Ectodermal cell (in vitro differentiated cells): ENCODE data around the gene CNTNAP5. TPM values are rescaled to one million over a fixed set of nuclear protein-coding genes. Genes with fewer than 3 reads are reported as not detected.

Experiments
- H3K27ac ChIP-seq: 2 replicates; pipeline ENCODE4 v1.7.0; 2013; ENCODE audit warnings: mild to moderate bottlenecking, low read depth, low read length; ENCODE audit not compliant: insufficient read depth, poor library complexity, severe bottlenecking
- H3K27me3 ChIP-seq: 2 replicates; pipeline ENCODE4 v1.7.0; 2013; ENCODE audit warnings: mild to moderate bottlenecking, low read length; ENCODE audit not compliant: insufficient read depth, control insufficient read depth, poor library complexity, severe bottlenecking
- H3K36me3 ChIP-seq: one replicate; pipeline ENCODE4 v1.7.0; 2013; ENCODE audit warnings: low read length; ENCODE audit not compliant: control insufficient read depth, insufficient read depth
- H3K4me1 ChIP-seq: one replicate; pipeline ENCODE4 v1.7.0; 2013; ENCODE audit warnings: low read length; ENCODE audit not compliant: control insufficient read depth, insufficient read depth
- H3K4me3 ChIP-seq: 2 replicates; pipeline ENCODE4 v1.7.0; 2013; ENCODE audit warnings: low read depth, low read length, control low read depth; ENCODE audit not compliant: insufficient read depth
- H3K9me3 ChIP-seq: 2 replicates; pipeline ENCODE4 v1.7.0; 2013; ENCODE audit warnings: mild to moderate bottlenecking, low read length, moderate library complexity; ENCODE audit not compliant: control insufficient read depth
- WGBS, 2 experiments: methylation state at CpG; one replicate each; pipeline ENCODE4 v1.1.7; 2013; ENCODE audit warnings: missing lambda C conversion rate in 2 of 2; 5-methylcytosine and 5-hydroxymethylcytosine counted together
- polyA plus RNA-seq, 4 experiments: library from polyadenylated mRNA; stranded (reverse); fragments of 50-300 nt; gene quantifications; one replicate each; pipeline ENCODE4 v1.2.3, GENCODE V29; 2013

CNTNAP5 gene
- 0.24 TPM for polyA plus RNA-seq (2013, experiment 1 of 4)
- polyA plus RNA-seq (2013, experiment 2 of 4): 0.23 TPM
- 0.21 TPM for polyA plus RNA-seq (2013, experiment 3 of 4)
- polyA plus RNA-seq (2013, experiment 4 of 4): 0.24 TPM

DNA sequence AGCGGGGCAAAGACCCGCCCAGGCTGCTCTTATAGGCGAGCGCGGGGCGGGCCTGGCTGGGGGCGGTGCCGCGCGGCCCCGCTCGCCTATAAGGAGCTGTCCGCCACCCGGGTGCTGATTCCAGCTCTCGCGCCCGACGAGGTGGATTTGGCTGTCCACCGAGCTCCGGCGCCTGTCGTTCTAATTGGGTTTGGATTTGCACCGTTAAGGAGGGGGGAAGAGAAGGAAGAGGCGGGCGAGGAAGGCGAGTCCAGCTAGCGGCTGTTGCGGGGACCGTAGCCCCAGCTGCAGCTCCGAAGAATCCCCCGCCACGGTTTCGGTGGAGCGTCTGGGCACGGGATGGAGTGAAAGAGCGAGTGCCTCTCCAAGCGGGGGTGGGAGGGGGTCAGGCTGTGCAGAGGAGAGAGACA, at the start of gene CNTNAP5:
CNTNAP5 (plus strand) TSS at position 117 of the 410 bp plus-strand sequence. CDS start 364 bp downstream, outside the sequence.
- Histone ChIP-seq H3K4me1 (no peaks in the 10 kb centered on the region), H3K9me3 (no peaks in the 10 kb centered on the region), H3K36me3 (no peaks in the 10 kb centered on the region), H3K27ac (no peak within 1 kb of the TSS), H3K27me3 (peaks cover 46% of the 10 kb centered on the region), H3K4me3 (peak within 1 kb of the TSS; percentile 38)
- 1% methylated on average over 37 of the region's 37 CpGs for WGBS, 2 experiments

DNA sequence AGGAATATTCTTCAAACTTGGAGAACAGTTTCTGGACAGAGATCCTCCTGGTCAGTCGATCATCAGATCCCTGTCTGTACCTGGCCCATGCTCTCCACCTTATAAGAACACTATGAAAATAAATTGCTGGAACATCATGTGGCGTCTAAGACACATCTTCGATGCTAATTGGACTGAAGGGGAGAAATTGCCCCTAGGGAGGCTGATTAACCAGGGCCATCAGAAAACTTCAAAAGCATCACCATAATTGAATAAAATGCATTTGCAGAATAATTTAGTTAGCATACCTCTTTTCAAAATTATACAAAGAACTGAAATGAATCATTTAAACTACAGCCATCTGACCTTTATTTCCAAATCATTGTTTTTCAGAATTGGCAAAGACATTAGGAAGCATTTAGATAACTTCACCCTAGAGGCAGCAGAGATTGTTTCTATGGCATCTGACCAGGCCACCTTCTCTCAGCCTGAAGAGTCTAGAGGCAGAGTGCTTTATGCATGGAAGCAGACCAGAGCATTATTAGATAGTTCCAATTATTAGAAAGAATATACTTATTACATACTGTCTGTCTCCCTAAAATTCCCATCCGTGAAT, 48.9 kb upstream of the CNTNAP5 start:
- peaks cover 2% of the 10 kb centered on the region for H3K9me3 ChIP-seq
- H3K36me3 ChIP-seq: no peaks in the 10 kb centered on the region
- H3K4me1 ChIP-seq: no peaks in the 10 kb centered on the region
- H3K4me3 ChIP-seq: no peak overlapping the region
- no peak overlapping the region for H3K27ac ChIP-seq
- WGBS, 2 experiments: 88% methylated on average over 3 to 4 of the region's 4 CpGs
- no peaks in the 10 kb centered on the region for H3K27me3 ChIP-seq

- Histone ChIP-seq H3K27ac (no peak overlapping the region), H3K27me3 (no peaks in the 10 kb centered on the region), H3K4me3 (no peak overlapping the region), H3K9me3 (no peaks in the 10 kb centered on the region), H3K36me3 (no peaks in the 10 kb centered on the region), H3K4me1 (no peaks in the 10 kb centered on the region)
- WGBS, 2 experiments: 48 to 58% methylated on average over 7 to 8 of the region's 8 CpGs
These were observed 31.3 kb upstream of the CNTNAP5 start for GRCh38 chr2:123993728-123994323.

DNA sequence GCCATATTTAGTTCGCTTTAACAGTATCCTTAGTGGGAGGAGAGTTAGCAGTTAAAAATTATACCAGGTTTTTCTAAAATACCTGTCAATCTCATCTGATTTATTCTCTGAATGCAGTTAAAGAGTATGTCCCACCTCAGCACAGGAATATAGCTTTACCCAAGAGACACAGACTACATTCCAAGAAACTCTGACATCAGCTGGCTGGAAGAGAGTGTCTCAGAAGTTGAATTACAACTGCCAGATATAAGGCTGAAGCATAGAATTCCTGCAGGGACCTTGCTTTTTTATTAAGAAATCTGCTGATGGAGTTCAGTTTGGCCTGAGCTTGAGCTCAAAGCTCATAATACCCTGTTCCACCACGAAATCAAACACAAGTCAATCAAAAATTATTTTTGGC, 25.4 kb upstream of the CNTNAP5 start:
- no peaks in the 10 kb centered on the region for H3K9me3 ChIP-seq
- H3K27ac ChIP-seq: no peak overlapping the region
- no peaks in the 10 kb centered on the region for H3K27me3 ChIP-seq
- H3K4me3 ChIP-seq: no peak overlapping the region
- no peaks in the 10 kb centered on the region for H3K4me1 ChIP-seq
- H3K36me3 ChIP-seq: no peaks in the 10 kb centered on the region
- WGBS, 2 experiments: 90 to 100% methylated on average over 1 to 2 of the region's 2 CpGs

DNA sequence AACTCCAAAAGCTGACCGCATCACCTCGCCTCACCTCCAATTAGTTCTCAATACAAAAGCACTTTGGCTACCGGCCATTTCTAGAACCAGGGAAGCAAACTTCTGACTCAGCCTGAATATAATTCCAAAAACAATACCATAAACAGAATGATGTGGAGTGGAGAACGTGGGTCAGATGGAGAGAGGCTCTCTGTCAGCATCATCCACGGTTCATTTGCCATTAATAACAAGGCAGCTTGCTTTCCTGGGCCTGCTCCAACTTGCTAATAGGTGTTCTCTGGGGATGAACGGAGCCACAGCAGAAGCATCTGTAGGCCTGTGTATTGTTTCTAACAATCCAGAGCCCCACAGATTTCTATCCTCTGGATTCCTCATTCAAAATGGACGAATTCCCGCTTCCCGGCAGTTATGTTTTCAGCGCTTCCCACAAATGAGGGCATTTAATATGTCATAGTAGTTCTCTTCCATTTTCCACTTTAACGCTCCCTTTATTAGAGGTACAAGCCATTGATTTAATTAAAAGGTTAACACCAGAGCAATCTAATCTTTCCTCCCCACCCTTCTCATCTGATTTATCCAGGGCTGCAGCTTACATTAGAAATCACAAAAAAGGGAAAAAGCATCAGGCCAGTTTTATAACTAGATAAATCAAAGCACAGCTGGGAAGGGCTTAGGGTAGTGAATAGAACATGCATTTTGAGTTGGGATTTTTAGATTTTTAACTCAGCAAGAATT, 23.2 kb upstream of the CNTNAP5 start:
- Histone ChIP-seq H3K4me1 (no peaks in the 10 kb centered on the region), H3K9me3 (no peaks in the 10 kb centered on the region), H3K27ac (no peak overlapping the region), H3K4me3 (no peak overlapping the region), H3K36me3 (no peaks in the 10 kb centered on the region), H3K27me3 (no peaks in the 10 kb centered on the region)
- WGBS, 2 experiments: 90 to 93% methylated on average over 11 of the region's 11 CpGs

DNA sequence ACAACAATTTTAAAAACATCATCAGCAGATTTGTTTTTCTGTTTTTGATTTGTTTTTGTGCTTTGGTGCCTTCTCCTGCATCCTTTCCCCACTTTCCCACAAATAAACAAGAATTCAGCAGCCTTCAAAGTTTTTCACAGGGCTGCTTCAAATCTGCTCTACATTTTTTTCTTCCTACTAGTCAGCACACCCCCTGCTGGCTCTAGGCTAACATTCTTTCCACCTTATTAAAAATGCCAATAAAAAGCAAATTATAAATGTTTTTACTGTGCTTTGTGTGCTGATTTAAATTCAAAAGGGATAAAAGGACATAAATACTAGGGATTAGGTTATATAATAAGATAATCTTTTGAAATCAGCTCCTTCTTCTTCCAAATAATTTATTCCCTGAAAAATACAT, 6.2 kb upstream of the CNTNAP5 start:
- no peaks in the 10 kb centered on the region for H3K4me1 ChIP-seq
- no peaks in the 10 kb centered on the region for H3K9me3 ChIP-seq
- H3K36me3 ChIP-seq: no peaks in the 10 kb centered on the region
- H3K27me3 ChIP-seq: peaks cover 15% of the 10 kb centered on the region
- H3K27ac ChIP-seq: no peak overlapping the region
- H3K4me3 ChIP-seq: no peak overlapping the region

DNA sequence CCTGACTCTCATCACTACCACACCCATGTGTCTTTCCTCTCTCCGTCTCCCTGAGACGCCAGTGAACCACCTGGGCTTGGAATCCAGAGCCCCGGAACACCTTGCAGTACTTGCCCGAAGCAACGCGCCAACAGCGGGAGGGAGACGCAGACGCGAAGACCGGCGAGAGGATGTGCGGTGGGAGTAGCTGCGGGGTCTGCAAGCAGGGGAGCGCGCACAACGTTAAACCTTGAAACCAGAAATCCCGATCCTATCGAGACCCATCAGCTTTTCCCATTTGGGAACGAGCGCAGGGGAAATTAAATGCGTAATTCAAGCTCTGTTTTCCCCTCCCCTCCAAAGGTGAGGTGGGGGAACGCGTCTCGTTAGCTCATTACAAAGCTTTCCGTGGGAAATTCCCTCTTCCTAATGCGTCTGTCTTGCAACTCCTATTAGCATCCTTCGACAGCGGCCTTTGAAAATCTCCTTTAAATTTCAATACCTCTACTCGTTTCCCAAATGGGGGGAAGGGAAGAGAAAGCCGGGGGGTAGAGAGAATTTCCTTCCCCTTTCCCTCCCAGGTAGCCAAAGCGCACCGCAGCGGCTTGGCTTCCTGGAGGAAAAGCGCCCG, 421 bp upstream of the CNTNAP5 start:
- Histone ChIP-seq H3K36me3 (no peaks in the 10 kb centered on the region), H3K4me3 (peak overlapping the region; percentile 38), H3K27ac (no peak overlapping the region), H3K9me3 (no peaks in the 10 kb centered on the region), H3K27me3 (peaks cover 46% of the 10 kb centered on the region), H3K4me1 (no peaks in the 10 kb centered on the region)
- WGBS, 2 experiments: 1 to 2% methylated on average over 34 to 36 of the region's 36 CpGs

DNA sequence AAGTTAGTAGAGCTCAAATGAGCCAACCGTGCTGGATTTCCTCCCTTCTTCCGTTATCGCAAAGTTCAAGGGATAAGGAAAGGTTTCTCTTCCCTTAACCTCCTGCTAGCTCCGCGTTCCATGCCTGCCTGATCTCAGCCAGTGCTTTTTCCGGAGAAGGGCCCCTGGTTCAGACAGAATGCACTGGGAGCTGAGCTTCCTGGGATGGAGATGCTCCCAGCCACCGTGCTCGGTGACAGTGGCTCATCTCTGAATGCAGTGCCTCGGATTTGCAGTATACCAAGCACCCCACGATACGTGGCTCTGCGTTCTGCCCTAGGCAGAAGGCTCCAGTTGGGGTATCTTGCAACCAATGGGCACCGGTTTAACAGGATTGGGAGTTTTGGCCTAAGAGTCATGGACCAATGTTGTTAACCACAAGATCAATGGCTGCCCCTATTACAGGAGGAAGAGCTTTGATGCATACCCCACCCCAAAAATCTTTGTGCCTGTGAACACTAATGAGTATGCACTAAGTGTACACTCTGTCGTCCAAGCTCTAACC, 876 bp downstream of the CNTNAP5 start:
- 46 to 49% methylated on average over 14 of the region's 14 CpGs for WGBS, 2 experiments
- no peak overlapping the region for H3K27ac ChIP-seq
- H3K36me3 ChIP-seq: no peaks in the 10 kb centered on the region
- peaks cover 46% of the 10 kb centered on the region for H3K27me3 ChIP-seq
- no peaks in the 10 kb centered on the region for H3K9me3 ChIP-seq
- no peaks in the 10 kb centered on the region for H3K4me1 ChIP-seq
- H3K4me3 ChIP-seq: peak overlapping the region; percentile 38

- H3K36me3 ChIP-seq: no peaks in the 10 kb centered on the region
- no peaks in the 10 kb centered on the region for H3K9me3 ChIP-seq
- WGBS, 2 experiments: 93 to 96% methylated on average over 2 of the region's 2 CpGs
- H3K4me3 ChIP-seq: no peak overlapping the region
- H3K27ac ChIP-seq: no peak overlapping the region
- H3K27me3 ChIP-seq: peaks cover 46% of the 10 kb centered on the region
- no peaks in the 10 kb centered on the region for H3K4me1 ChIP-seq
These were observed 1.4 kb downstream of the CNTNAP5 start for GRCh38 chr2:124026503-124026902.

- Histone ChIP-seq H3K4me3 (no peak overlapping the region), H3K9me3 (no peaks in the 10 kb centered on the region), H3K36me3 (no peaks in the 10 kb centered on the region), H3K4me1 (no peaks in the 10 kb centered on the region), H3K27ac (no peak overlapping the region), H3K27me3 (peaks cover 46% of the 10 kb centered on the region)
- WGBS, 2 experiments: 0 to 4% methylated on average over 2 of the region's 4 CpGs
These were observed 2.1 kb downstream of the CNTNAP5 start for GRCh38 chr2:124027182-124027581.
